Uterus (tissue), 2 donors: ENCODE results near the gene BAZ2A.

Experiments used
- CTCF ChIP-seq, 4 experiments: fragments of 200-600 bp in 2 of 4; fragments of 450-650 bp in 2 of 4; sonication (generic) in 2 of 4; IDR thresholded peaks; one replicate each; pipeline ENCODE4 v1.5.1; 2016 to 2019; ENCODE audit warnings: antibody characterized with exemption in 4 of 4, mild to moderate bottlenecking in 2 of 4, moderate library complexity in 1 of 4
- POLR2A ChIP-seq, 2 donors: fragments of 450-650 bp; IDR thresholded peaks; one replicate each; pipeline ENCODE4 v1.6.1; 2016; ENCODE audit warnings: antibody characterized with exemption in 2 of 2, mild to moderate bottlenecking in 1 of 2, moderate library complexity in 1 of 2

DNA sequence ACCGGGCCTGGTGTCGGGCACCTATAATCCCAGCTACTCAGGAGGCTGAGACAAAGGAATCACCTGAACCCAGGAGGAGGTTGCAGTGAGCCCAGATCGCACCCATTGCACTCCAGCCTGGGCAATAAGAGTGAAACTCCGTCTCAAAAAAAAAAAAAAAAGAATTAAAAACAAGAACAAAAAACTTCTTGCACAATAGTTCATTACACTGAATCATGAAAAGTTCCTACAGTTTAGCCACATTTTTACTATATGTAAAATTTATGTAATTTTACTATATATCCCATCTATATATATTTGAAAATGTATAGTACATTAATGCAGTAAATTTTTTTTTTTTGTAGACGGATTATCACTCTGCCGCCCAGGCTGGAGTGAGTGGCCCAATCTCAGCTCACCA is 11.1 kb upstream of the BAZ2A start:
- no peak for TF ChIP-seq CTCF (IDR thresholded peaks at IDR 0.05)
- no peak for TF ChIP-seq POLR2A (IDR thresholded peaks at IDR 0.05)
